ENCODE measurements around the gene PGS1.

Gene PGS1

GRCh38 chr17:78425429-78425828, 47.0 kb downstream of the PGS1 start:
- Mint-ChIP-seq H3K4me1 (ENCODE audit: low read depth) (peaks cover 19% of the 10 kb centered on the region), H3K27me3 (no peaks in the 10 kb centered on the region), H3K27ac (peak overlapping the region; percentile 59), H3K36me3 (ENCODE audit: low read depth) (peaks cover 93% of the 10 kb centered on the region), H3K9me3 (no peaks in the 10 kb centered on the region), H3K4me3 (no peak overlapping the region)
- DNase-seq: no peak

GRCh38 chr17:78426293-78426879, 47.9 kb downstream of the PGS1 start:
- H3K4me1 Mint-ChIP-seq (ENCODE audit: low read depth): peaks cover 12% of the 10 kb centered on the region
- H3K4me3 Mint-ChIP-seq: no peak overlapping the region
- peak overlapping the region; percentile 33 for H3K27ac Mint-ChIP-seq
- DNase-seq: no peak
- no peaks in the 10 kb centered on the region for H3K27me3 Mint-ChIP-seq
- peaks cover 83% of the 10 kb centered on the region for H3K36me3 Mint-ChIP-seq (ENCODE audit: low read depth)
- no peaks in the 10 kb centered on the region for H3K9me3 Mint-ChIP-seq

GRCh38 chr17:78427140-78427539, 48.7 kb downstream of the PGS1 start:
- Mint-ChIP-seq H3K9me3 (no peaks in the 10 kb centered on the region), H3K27me3 (no peaks in the 10 kb centered on the region), H3K4me1 (ENCODE audit: low read depth) (peaks cover 4% of the 10 kb centered on the region), H3K36me3 (ENCODE audit: low read depth) (peaks cover 76% of the 10 kb centered on the region), H3K27ac (peak overlapping the region; percentile 33), H3K4me3 (no peak overlapping the region)
- no peak for DNase-seq

DNA sequence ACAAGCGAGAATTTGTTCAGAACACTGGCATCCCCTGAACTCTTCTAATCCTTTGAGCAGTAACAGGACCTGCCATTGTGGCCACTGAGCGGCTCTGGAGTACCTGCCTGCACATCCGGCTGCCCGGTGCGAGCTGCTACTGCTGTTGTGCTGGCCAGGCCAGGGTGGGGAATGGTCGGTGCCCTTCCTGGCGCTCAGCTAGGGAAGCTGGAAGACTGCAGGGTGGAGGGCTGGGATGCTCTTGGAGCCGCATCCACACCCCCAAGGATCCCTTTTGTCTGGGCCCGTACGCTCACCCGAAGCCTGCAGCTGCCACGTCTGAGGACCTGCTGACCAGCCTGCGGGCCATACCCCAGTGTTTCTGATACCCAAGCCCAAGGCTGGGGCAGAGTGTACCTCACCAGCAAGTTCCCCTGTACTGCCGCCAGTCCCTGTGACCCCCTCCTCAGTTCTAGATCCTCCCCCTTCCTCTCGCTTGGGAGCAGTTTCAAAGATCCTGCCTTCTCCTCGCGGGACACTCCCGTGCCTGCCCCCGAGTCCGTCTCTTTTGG, 49.7 kb downstream of the PGS1 start:
- H3K36me3 Mint-ChIP-seq (ENCODE audit: low read depth): peaks cover 66% of the 10 kb centered on the region
- H3K27ac Mint-ChIP-seq: peak overlapping the region; percentile 68

DNA sequence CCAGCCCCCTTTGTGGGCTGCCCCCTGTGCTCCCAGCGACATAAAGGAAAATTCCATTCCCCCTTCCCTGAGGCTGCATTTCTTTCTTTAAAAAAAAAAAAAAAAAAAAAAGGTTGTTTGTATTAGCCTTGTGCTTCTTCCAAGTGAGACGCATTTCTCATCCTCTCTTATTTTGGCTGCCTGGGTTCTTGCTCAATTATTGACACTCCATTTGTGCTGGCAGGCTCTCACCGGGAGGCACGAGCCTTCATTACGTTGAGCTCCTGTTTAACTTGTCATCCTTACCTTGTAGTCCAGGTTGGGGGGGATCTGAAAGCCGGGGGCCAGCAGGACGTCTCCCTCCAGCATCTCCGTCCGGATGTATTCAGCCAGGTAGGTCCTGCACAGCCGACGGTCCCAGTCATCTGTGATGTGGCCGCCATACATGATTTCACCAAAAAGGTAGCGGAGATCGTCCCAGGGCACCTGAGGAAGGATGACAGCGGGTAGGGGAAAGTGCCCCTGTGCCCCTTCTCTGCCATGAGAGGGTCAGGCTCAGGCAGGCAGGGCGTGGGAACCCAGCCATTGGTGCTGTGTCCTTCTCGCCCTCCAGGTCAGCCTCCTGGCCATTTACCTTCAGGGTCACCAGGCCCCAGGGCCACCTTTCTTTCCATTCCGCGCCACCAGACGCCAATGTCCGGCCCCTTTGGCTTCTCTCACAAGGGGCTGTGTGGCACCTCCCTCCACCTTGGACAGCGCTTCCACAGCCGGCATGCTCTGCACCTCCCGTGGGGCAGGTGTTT, 50.6 kb downstream of the PGS1 start:
- peak overlapping the region; percentile 50 for H3K27ac Mint-ChIP-seq
- no peaks in the 10 kb centered on the region for H3K27me3 Mint-ChIP-seq
- no peak for DNase-seq
- no peak overlapping the region for H3K4me3 Mint-ChIP-seq
- H3K4me1 Mint-ChIP-seq (ENCODE audit: low read depth): no peaks in the 10 kb centered on the region
- H3K9me3 Mint-ChIP-seq: no peaks in the 10 kb centered on the region
- peaks cover 57% of the 10 kb centered on the region for H3K36me3 Mint-ChIP-seq (ENCODE audit: low read depth)

More for the DNA sequence above, 49.7 kb downstream of the PGS1 start:
- H3K9me3 Mint-ChIP-seq: no peaks in the 10 kb centered on the region
- no peaks in the 10 kb centered on the region for H3K27me3 Mint-ChIP-seq
- no peaks in the 10 kb centered on the region for H3K4me1 Mint-ChIP-seq (ENCODE audit: low read depth)
- no peak for DNase-seq
- H3K4me3 Mint-ChIP-seq: no peak overlapping the region

DNA sequence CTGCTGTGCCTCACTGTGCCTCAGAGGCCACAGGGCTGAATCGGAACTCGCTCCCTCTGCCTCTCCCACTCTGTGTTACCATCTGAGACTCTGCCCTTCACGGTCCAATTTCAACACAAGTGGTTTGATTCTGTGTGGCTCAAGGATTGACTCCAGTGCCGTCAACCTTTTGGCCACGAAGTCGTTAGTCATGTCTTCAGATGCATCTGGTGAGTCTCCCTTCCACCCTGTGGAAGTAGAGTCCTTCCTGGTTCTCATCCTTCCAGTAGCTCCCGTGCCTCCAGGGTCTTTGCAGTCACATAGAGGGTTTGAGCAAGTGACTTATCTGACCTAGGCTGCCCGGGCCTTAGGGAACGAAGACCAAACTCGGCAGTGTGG, 51.2 kb downstream of the PGS1 start:
- H3K27me3 Mint-ChIP-seq: no peaks in the 10 kb centered on the region
- DNase-seq: no peak
- no peaks in the 10 kb centered on the region for H3K4me1 Mint-ChIP-seq (ENCODE audit: low read depth)
- H3K27ac Mint-ChIP-seq: peak overlapping the region; percentile 50
- H3K36me3 Mint-ChIP-seq (ENCODE audit: low read depth): peaks cover 51% of the 10 kb centered on the region
- no peak overlapping the region for H3K4me3 Mint-ChIP-seq
- no peaks in the 10 kb centered on the region for H3K9me3 Mint-ChIP-seq

GRCh38 chr17:78430892-78431691, 52.6 kb downstream of the PGS1 start:
- Mint-ChIP-seq H3K27ac (peak overlapping the region; percentile 71), H3K27me3 (no peaks in the 10 kb centered on the region), H3K4me3 (no peak overlapping the region), H3K9me3 (no peaks in the 10 kb centered on the region), H3K36me3 (ENCODE audit: low read depth) (peaks cover 40% of the 10 kb centered on the region), H3K4me1 (ENCODE audit: low read depth) (no peaks in the 10 kb centered on the region)
- DNase-seq: no peak

- H3K27ac Mint-ChIP-seq: no peak overlapping the region
- H3K4me1 Mint-ChIP-seq (ENCODE audit: low read depth): no peaks in the 10 kb centered on the region
These were observed 53.2 kb downstream of the PGS1 start for GRCh38 chr17:78431692-78431958.

DNA sequence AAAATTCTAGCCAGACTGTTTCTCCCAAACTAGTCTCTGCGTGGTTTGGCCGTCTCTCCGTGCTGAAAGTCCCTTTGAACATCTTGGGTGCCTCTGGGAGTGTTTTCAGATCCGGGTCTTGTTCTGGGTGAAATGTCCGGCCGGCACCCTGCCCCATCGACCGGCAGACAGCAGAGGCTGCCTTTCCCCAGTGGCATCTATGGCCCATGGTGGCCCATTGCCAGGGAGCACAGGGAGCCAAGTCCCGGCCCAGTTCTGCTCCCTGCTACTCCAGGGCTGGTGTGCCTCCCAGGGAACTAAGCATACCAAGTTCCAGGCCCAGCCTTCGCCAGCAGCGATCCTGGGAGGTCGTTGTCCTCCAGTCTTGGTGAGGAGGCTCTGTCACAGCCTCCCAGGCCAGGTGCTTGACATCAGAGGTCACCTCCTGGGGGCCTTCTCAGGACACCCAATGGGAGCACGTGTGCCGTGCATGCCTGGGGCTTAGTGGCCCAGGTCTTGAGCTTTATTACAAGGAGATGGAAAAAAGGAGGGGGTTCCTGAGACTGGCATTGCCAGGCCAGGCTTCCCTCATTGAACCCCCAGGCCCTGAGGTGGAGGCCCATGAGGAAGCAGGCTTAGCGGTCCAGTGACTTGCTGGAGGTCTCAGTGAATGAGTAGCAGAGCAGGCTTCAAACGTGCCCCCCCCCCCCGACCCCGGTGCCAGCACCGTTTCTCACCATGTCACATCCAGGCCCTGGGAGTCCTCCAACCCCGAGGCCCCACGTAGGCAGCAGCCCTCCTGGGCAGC, 54.0 kb downstream of the PGS1 start:
- H3K27me3 Mint-ChIP-seq: no peaks in the 10 kb centered on the region
- no peaks in the 10 kb centered on the region for H3K4me1 Mint-ChIP-seq (ENCODE audit: low read depth)
- no peak for DNase-seq
- H3K27ac Mint-ChIP-seq: no peak overlapping the region
- H3K4me3 Mint-ChIP-seq: no peak overlapping the region
- peaks cover 26% of the 10 kb centered on the region for H3K36me3 Mint-ChIP-seq (ENCODE audit: low read depth)
- H3K9me3 Mint-ChIP-seq: no peaks in the 10 kb centered on the region

More at GRCh38 chr17:78431692-78431958, 53.2 kb downstream of the PGS1 start:
- Mint-ChIP-seq H3K4me3 (no peak overlapping the region), H3K9me3 (no peaks in the 10 kb centered on the region), H3K27me3 (no peaks in the 10 kb centered on the region), H3K36me3 (ENCODE audit: low read depth) (peaks cover 34% of the 10 kb centered on the region)
- no peak for DNase-seq

GRCh38 chr17:78433013-78433727, 54.7 kb downstream of the PGS1 start:
- no peak overlapping the region for H3K27ac Mint-ChIP-seq
- peaks cover 2% of the 10 kb centered on the region for H3K9me3 Mint-ChIP-seq
- no peaks in the 10 kb centered on the region for H3K27me3 Mint-ChIP-seq
- H3K4me1 Mint-ChIP-seq (ENCODE audit: low read depth): no peaks in the 10 kb centered on the region
- H3K36me3 Mint-ChIP-seq (ENCODE audit: low read depth): peaks cover 22% of the 10 kb centered on the region
- DNase-seq: no peak
- H3K4me3 Mint-ChIP-seq: no peak overlapping the region

DNA sequence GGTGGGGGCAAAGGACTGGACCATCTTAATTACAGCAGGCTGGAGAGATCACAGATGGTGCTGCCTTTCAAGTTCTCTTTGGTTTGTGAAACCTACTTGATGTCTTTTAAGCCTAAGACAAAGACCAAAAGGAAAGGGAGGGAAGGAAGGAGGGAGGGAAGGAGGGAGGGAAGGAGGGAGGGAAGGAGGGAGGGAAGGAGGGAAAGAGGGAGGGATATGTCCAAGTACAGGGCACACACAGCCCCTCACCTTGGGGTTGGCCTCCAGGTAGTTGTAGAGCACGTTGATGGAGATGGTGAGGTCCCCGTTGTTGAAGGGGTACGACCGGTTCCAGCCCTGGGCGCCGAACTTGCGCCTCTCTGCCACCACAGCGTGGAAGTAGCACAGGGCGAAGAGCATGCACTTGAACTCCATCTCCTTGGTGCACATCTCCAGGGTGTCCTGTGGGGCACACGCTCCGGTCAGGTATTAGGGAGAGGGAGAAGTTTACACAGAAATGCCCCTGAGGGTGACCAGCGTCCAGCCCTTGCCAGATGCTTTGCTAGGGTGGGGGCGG, 55.4 kb downstream of the PGS1 start:
- H3K27me3 Mint-ChIP-seq: no peaks in the 10 kb centered on the region
- no peak for DNase-seq
- H3K27ac Mint-ChIP-seq: no peak overlapping the region
- peaks cover 15% of the 10 kb centered on the region for H3K36me3 Mint-ChIP-seq (ENCODE audit: low read depth)
- no peaks in the 10 kb centered on the region for H3K4me1 Mint-ChIP-seq (ENCODE audit: low read depth)
- H3K4me3 Mint-ChIP-seq: no peak overlapping the region
- peaks cover 3% of the 10 kb centered on the region for H3K9me3 Mint-ChIP-seq

- Mint-ChIP-seq H3K27me3 (no peaks in the 10 kb centered on the region), H3K27ac (no peak overlapping the region), H3K36me3 (ENCODE audit: low read depth) (peaks cover 7% of the 10 kb centered on the region), H3K4me3 (no peak overlapping the region), H3K9me3 (peaks cover 3% of the 10 kb centered on the region), H3K4me1 (ENCODE audit: low read depth) (no peaks in the 10 kb centered on the region)
- no peak for DNase-seq
These were observed 56.2 kb downstream of the PGS1 start for GRCh38 chr17:78434455-78435329.
